ENCODE measurements around the gene AMBRA1.

The AMBRA1 gene

GRCh38 chr11:46508360-46508759, 85.5 kb downstream of the AMBRA1 start:
- TF ChIP-seq CTCF (IDR thresholded peaks at IDR 0.05), result no peak
- H3K27me3 Mint-ChIP-seq (ENCODE audit: low read depth, poor library complexity), result no peaks in the 10 kb centered on the region
- H3K9me3 Mint-ChIP-seq, result no peaks in the 10 kb centered on the region
- peaks cover 32% of the 10 kb centered on the region for H3K36me3 Mint-ChIP-seq (ENCODE audit: low read depth)
- no peak overlapping the region for H3K4me3 Mint-ChIP-seq
- H3K27ac Mint-ChIP-seq, result peak overlapping the region; percentile 72
- peaks cover 20% of the 10 kb centered on the region for H3K4me1 Mint-ChIP-seq
- no peak for DNase-seq

- no peak overlapping the region for H3K27ac Mint-ChIP-seq
- no peak overlapping the region for H3K4me3 Mint-ChIP-seq
- no peak for TF ChIP-seq CTCF (IDR thresholded peaks at IDR 0.05)
- no peaks in the 10 kb centered on the region for H3K9me3 Mint-ChIP-seq
- no peak for DNase-seq
- H3K4me1 Mint-ChIP-seq, result peaks cover 20% of the 10 kb centered on the region
- H3K27me3 Mint-ChIP-seq (ENCODE audit: low read depth, poor library complexity), result no peaks in the 10 kb centered on the region
- peaks cover 35% of the 10 kb centered on the region for H3K36me3 Mint-ChIP-seq (ENCODE audit: low read depth)
These were observed 87.4 kb downstream of the AMBRA1 start for GRCh38 chr11:46506483-46506791.

GRCh38 chr11:46505741-46506482, 87.9 kb downstream of the AMBRA1 start:
- no peak for DNase-seq
- Mint-ChIP-seq H3K4me3 (no peak overlapping the region), H3K27ac (no peak overlapping the region), H3K4me1 (peaks cover 20% of the 10 kb centered on the region), H3K9me3 (no peaks in the 10 kb centered on the region), H3K36me3 (ENCODE audit: low read depth) (peaks cover 35% of the 10 kb centered on the region), H3K27me3 (ENCODE audit: low read depth, poor library complexity) (no peaks in the 10 kb centered on the region)
- TF ChIP-seq CTCF (IDR thresholded peaks at IDR 0.05), result no peak

GRCh38 chr11:46504817-46505613, 88.8 kb downstream of the AMBRA1 start:
- no peak for TF ChIP-seq CTCF (IDR thresholded peaks at IDR 0.05)
- no peak overlapping the region for H3K4me3 Mint-ChIP-seq
- peak overlapping the region; percentile 60 for H3K27ac Mint-ChIP-seq

GRCh38 chr11:46499821-46500220, 94.0 kb downstream of the AMBRA1 start:
- Mint-ChIP-seq H3K9me3 (no peaks in the 10 kb centered on the region), H3K36me3 (ENCODE audit: low read depth) (peaks cover 8% of the 10 kb centered on the region), H3K4me3 (no peak overlapping the region), H3K27ac (no peak overlapping the region), H3K4me1 (peaks cover 22% of the 10 kb centered on the region), H3K27me3 (ENCODE audit: low read depth, poor library complexity) (no peaks in the 10 kb centered on the region)
- DNase-seq, result no peak
- no peak for TF ChIP-seq CTCF (IDR thresholded peaks at IDR 0.05)

More at GRCh38 chr11:46504817-46505613, 88.8 kb downstream of the AMBRA1 start:
- H3K4me1 Mint-ChIP-seq, result peaks cover 20% of the 10 kb centered on the region
- H3K9me3 Mint-ChIP-seq, result no peaks in the 10 kb centered on the region
- DNase-seq, result no peak
- H3K36me3 Mint-ChIP-seq (ENCODE audit: low read depth), result peaks cover 35% of the 10 kb centered on the region
- H3K27me3 Mint-ChIP-seq (ENCODE audit: low read depth, poor library complexity), result no peaks in the 10 kb centered on the region

Measured in nephron progenitor cell (in vitro differentiated cells).